Gastroesophageal sphincter (tissue), 4 donors: ENCODE measurements around the gene OLIG3. TPM values are rescaled to one million over a fixed set of nuclear protein-coding genes. Genes with fewer than 3 reads are reported as not detected.

Experiments used
- ATAC-seq: fragments of 150-250 bp; one replicate; pipeline ENCODE4 v1.9.1; 2016; ENCODE audit warnings: mild to moderate bottlenecking, moderate library complexity
- H3K27ac ChIP-seq, 4 donors: fragments of 200-600 bp; sonication (generic) in 3 of 4; 1 replicate in 3 of 4; 2 replicates in 1 of 4; pipeline ENCODE4 v1.5.1; 2016 to 2019
- H3K27me3 ChIP-seq: fragments of 200-600 bp; sonication (generic); one replicate; pipeline ENCODE4 v1.5.1; 2019
- H3K36me3 ChIP-seq, 2 donors: fragments of 200-600 bp; sonication (generic); one replicate each; pipeline ENCODE4 v1.5.1; 2019; ENCODE audit warnings: control low read depth in 1 of 2
- H3K4me1 ChIP-seq, 3 donors: fragments of 200-600 bp; sonication (generic); 1 replicate in 2 of 3; 2 replicates in 1 of 3; pipeline ENCODE4 v1.5.1; 2016 to 2019; ENCODE audit warnings: control low read depth in 2 of 3
- H3K4me3 ChIP-seq, 2 donors: fragments of 200-600 bp; sonication (generic); one replicate each; pipeline ENCODE4 v1.5.1; 2019; ENCODE audit warnings: mild to moderate bottlenecking in 1 of 2, moderate library complexity in 1 of 2
- H3K9me3 ChIP-seq, 3 donors: fragments of 200-600 bp; sonication (generic); one replicate each; pipeline ENCODE4 v1.5.1; 2017 to 2019; ENCODE audit warnings: control low read depth in 2 of 3
- CTCF ChIP-seq, 4 experiments: fragments of 200-600 bp in 2 of 4; fragments of 450-650 bp in 2 of 4; sonication (generic) in 1 of 4; IDR thresholded peaks; one replicate each; pipeline ENCODE4 v1.5.1; 2017 to 2019; ENCODE audit warnings: antibody characterized with exemption in 4 of 4, mild to moderate bottlenecking in 2 of 4, moderate library complexity in 2 of 4
- EP300 ChIP-seq: sonication (generic); formaldehyde crosslinking; IDR thresholded peaks from one replicate; pipeline ENCODE4 v1.6.1; 2017; ENCODE audit warnings: antibody characterized with exemption, mild to moderate bottlenecking
- POLR2A ChIP-seq, 2 donors: fragments of 450-650 bp; IDR thresholded peaks; one replicate each; pipeline ENCODE4 v1.6.1; 2017; ENCODE audit warnings: antibody characterized with exemption in 2 of 2, mild to moderate bottlenecking in 2 of 2, moderate library complexity in 1 of 2
- POLR2AphosphoS5 ChIP-seq: sonication (generic); formaldehyde crosslinking; IDR thresholded peaks from one replicate; pipeline ENCODE4 v1.6.1; 2017; ENCODE audit warnings: antibody characterized with exemption
- WGBS, 2 donors: methylation state at CpG; one replicate each; pipeline ENCODE4 v1.1.5; 2018; ENCODE audit warnings: low coverage in 1 of 2; 5-methylcytosine and 5-hydroxymethylcytosine counted together
- total RNA-seq, 4 donors: library from RNA; depleted of rRNA; stranded (reverse); fragments of >200 nt; gene quantifications; one replicate each; pipeline ENCODE4 v1.1.0, GENCODE V29; 2016

OLIG3 gene
- total RNA-seq, 4 donors from 2014 or later, result 0.23 TPM; not detected in 3

GRCh38 chr6:137472641-137473137, 21.5 kb downstream of the OLIG3 start:
- H3K9me3 ChIP-seq, result no peaks in the 10 kb centered on the region
- 87 to 100% methylated on average over 3 of the region's 3 CpGs for WGBS, 2 donors

GRCh38 chr6:137471986-137472385, 22.2 kb downstream of the OLIG3 start:
- no peaks in the 10 kb centered on the region for H3K27me3 ChIP-seq
- no peaks in the 10 kb centered on the region for H3K4me1 ChIP-seq
- H3K9me3 ChIP-seq, result no peaks in the 10 kb centered on the region
- H3K36me3 ChIP-seq, result no peaks in the 10 kb centered on the region
- H3K27ac ChIP-seq, result no peak overlapping the region
- ATAC-seq, result no peak
- TF ChIP-seq POLR2A (IDR thresholded peaks at IDR 0.05) (no peak), POLR2AphosphoS5 (no peak), EP300 (no peak), CTCF (IDR thresholded peaks at IDR 0.05) (no peak)
- no peak overlapping the region for H3K4me3 ChIP-seq
- 45 to 82% methylated on average over 2 of the region's 2 CpGs for WGBS, 2 donors

More at GRCh38 chr6:137472641-137473137, 21.5 kb downstream of the OLIG3 start:
- Histone ChIP-seq H3K36me3 (no peaks in the 10 kb centered on the region), H3K4me1 (no peaks in the 10 kb centered on the region), H3K27ac (no peak overlapping the region), H3K27me3 (no peaks in the 10 kb centered on the region), H3K4me3 (no peak overlapping the region)
- TF ChIP-seq EP300 (no peak), POLR2A (IDR thresholded peaks at IDR 0.05) (no peak), POLR2AphosphoS5 (no peak), CTCF (IDR thresholded peaks at IDR 0.05) (no peak)
- no peak for ATAC-seq

- TF ChIP-seq POLR2AphosphoS5 (no peak), CTCF (IDR thresholded peaks at IDR 0.05) (no peak), EP300 (no peak), POLR2A (IDR thresholded peaks at IDR 0.05) (no peak)
- Histone ChIP-seq H3K9me3 (no peaks in the 10 kb centered on the region), H3K27me3 (no peaks in the 10 kb centered on the region), H3K27ac (no peak overlapping the region), H3K4me3 (no peak overlapping the region), H3K36me3 (no peaks in the 10 kb centered on the region), H3K4me1 (no peaks in the 10 kb centered on the region)
- WGBS, 2 donors, result 44% methylated on average over 5 of the region's 5 CpGs; no CpG with 5 or more reads in 1 of the 2 donors
- no peak for ATAC-seq
Measured at GRCh38 chr6:137471497-137471896, 22.7 kb downstream of the OLIG3 start.

GRCh38 chr6:137467211-137467610, 27.0 kb downstream of the OLIG3 start:
- no peak for ATAC-seq
- no peaks in the 10 kb centered on the region for H3K9me3 ChIP-seq
- TF ChIP-seq POLR2A (IDR thresholded peaks at IDR 0.05) (no peak), CTCF (IDR thresholded peaks at IDR 0.05) (no peak), POLR2AphosphoS5 (no peak), EP300 (no peak)
- H3K27me3 ChIP-seq, result no peaks in the 10 kb centered on the region
- H3K4me3 ChIP-seq, result no peak overlapping the region
- no peaks in the 10 kb centered on the region for H3K4me1 ChIP-seq
- H3K27ac ChIP-seq, result no peak overlapping the region
- no peaks in the 10 kb centered on the region for H3K36me3 ChIP-seq
- 92 to 94% methylated on average over 5 to 6 of the region's 6 CpGs for WGBS, 2 donors

- no peak for ATAC-seq
- no peaks in the 10 kb centered on the region for H3K27me3 ChIP-seq
- TF ChIP-seq POLR2AphosphoS5 (no peak), CTCF (IDR thresholded peaks at IDR 0.05) (no peak), EP300 (no peak), POLR2A (IDR thresholded peaks at IDR 0.05) (no peak)
- WGBS, 2 donors, result 68 to 100% methylated on average over 1 to 5 of the region's 7 CpGs
- no peaks in the 10 kb centered on the region for H3K9me3 ChIP-seq
- H3K4me1 ChIP-seq, result no peaks in the 10 kb centered on the region
- no peaks in the 10 kb centered on the region for H3K36me3 ChIP-seq
- H3K27ac ChIP-seq, result no peak overlapping the region
- no peak overlapping the region for H3K4me3 ChIP-seq
Measured at GRCh38 chr6:137465378-137466009, 28.7 kb downstream of the OLIG3 start.
